Measurements from ENCODE around the gene SUPT20HL2. TPM values are rescaled to one million over a fixed set of nuclear protein-coding genes. Genes with fewer than 3 reads are reported as not detected.

Gene SUPT20HL2
- total and polyA plus RNA-seq, 2 donors (not counting 3 experiments of a cell fraction or from before 2014, with no cell fraction given): not detected

DNA sequence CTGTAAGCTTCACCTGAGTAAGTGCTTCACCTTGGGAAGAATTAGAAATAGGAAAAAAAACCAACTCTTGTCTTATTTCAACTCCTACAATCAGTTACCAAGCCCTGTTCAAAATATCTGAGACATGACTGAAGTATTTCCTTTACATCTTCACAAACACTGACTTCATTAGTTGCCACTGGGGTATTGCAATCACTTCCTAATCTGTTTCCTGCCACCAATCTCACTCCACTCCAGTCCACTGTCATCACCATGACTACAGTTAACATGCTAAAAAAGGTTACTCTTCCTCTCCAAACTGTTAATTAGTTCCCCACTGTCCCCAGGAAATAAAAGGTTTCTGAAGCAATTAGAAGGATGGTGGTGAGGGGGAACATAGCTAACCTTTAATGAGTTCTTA lies 43.2 kb upstream of the SUPT20HL2 start:
- intact Hi-C loops (cut with micrococcal nuclease) (no loop called here), dilution Hi-C loops (cut with MboI; ENCODE audit: extremely low pct_ligation_motif_present, low sequenced_read_pairs) (no loop called here)
- Histone ChIP-seq H3K4me2 (ENCODE audit: insufficient read depth, low read length) (no peak overlapping the region), H3K9ac (replicated peaks; ENCODE audit: extremely low read depth, insufficient read depth, low read length) (no peak overlapping the region), H3K9me1 (replicated peaks; ENCODE audit: control insufficient read depth, extremely low read depth, insufficient read depth, low read length) (no peaks in the 10 kb centered on the region), H3K79me2 (ENCODE audit: control insufficient read depth, insufficient read depth, low read length) (no peaks in the 10 kb centered on the region), H3K9me3 (replicated peaks; ENCODE audit: control insufficient read depth, insufficient read depth, low read length) (no peaks in the 10 kb centered on the region), H2AFZ (ENCODE audit: low read depth, low read length) (peak overlapping the region; percentile 24), H3K4me3 (replicated peaks in 1 of 3; ENCODE audit: insufficient read depth in 1 of 3, low read depth in 1 of 3, low read length in 3 of 3) (no peak overlapping the region), H4K20me1 (replicated peaks; ENCODE audit: control insufficient read depth, extremely low read depth, insufficient read depth, low read length) (no peaks in the 10 kb centered on the region), H3K36me3 (ENCODE audit: control insufficient read depth in 2 of 2, extremely low read depth in 1 of 2, insufficient read depth in 2 of 2, low read length in 2 of 2) (no peaks in the 10 kb centered on the region), H3K27ac (ENCODE audit: insufficient read depth, low read depth, low read length) (peak overlapping the region; percentile 30), H3K4me1 (ENCODE audit: control insufficient read depth, extremely low read depth, insufficient read depth, low read length) (peaks cover 15% of the 10 kb centered on the region), H3K27me3 (ENCODE audit: control insufficient read depth in 2 of 2, insufficient read depth in 2 of 2, low read length in 2 of 2) (no peaks in the 10 kb centered on the region)
- peak; percentile 66 for DNase-seq (ENCODE audit: low read depth, low spot score)
- FAIRE-seq: peak; percentile 97
- ChIA-PET CTCF (interaction anchor here (1.0 to 2.8 kb wide), 3 partner anchors 9 to 63 kb away, joined by 3 to 17 read pairs (median 3); no protein-coding TSS in a partner anchor), POLR2A (interaction anchor here (0.7 kb wide), 1 partner anchor 9 kb away, joined by 4 read pairs; no protein-coding TSS in a partner anchor)
- BruUV-seq (replicated peaks): no TSS peak
- TF ChIP-seq FOS (IDR thresholded peaks at IDR 0.05; ENCODE audit: borderline replicate concordance, insufficient read depth, low read length) (peak; percentile 48), CTCF (IDR thresholded peaks at IDR 0.05; ENCODE audit: extremely low read depth in 1 of 2, insufficient read depth in 1 of 2, low read depth in 1 of 2, low read length in 2 of 2) (no peak), GATA2 (IDR thresholded peaks at IDR 0.05; ENCODE audit: insufficient read depth, insufficient read length, low read depth, low read length) (peak; percentile 63), JUN (IDR thresholded peaks at IDR 0.05; ENCODE audit: borderline replicate concordance, insufficient read depth, insufficient read length, low read depth) (peak; percentile 68)

GRCh38 chrX:24355095-24355494 lies 41.2 kb upstream of the SUPT20HL2 start:
- Histone ChIP-seq H3K9me1 (replicated peaks; ENCODE audit: control insufficient read depth, extremely low read depth, insufficient read depth, low read length) (no peaks in the 10 kb centered on the region), H3K27ac (ENCODE audit: insufficient read depth, low read depth, low read length) (no peak overlapping the region), H3K36me3 (ENCODE audit: control insufficient read depth in 2 of 2, extremely low read depth in 1 of 2, insufficient read depth in 2 of 2, low read length in 2 of 2) (no peaks in the 10 kb centered on the region), H3K4me3 (replicated peaks in 1 of 3; ENCODE audit: insufficient read depth in 1 of 3, low read depth in 1 of 3, low read length in 3 of 3) (no peak overlapping the region), H4K20me1 (replicated peaks; ENCODE audit: control insufficient read depth, extremely low read depth, insufficient read depth, low read length) (no peaks in the 10 kb centered on the region), H3K9me3 (replicated peaks; ENCODE audit: control insufficient read depth, insufficient read depth, low read length) (no peaks in the 10 kb centered on the region), H3K9ac (replicated peaks; ENCODE audit: extremely low read depth, insufficient read depth, low read length) (no peak overlapping the region), H3K79me2 (ENCODE audit: control insufficient read depth, insufficient read depth, low read length) (no peaks in the 10 kb centered on the region), H2AFZ (ENCODE audit: low read depth, low read length) (no peak overlapping the region), H3K4me2 (ENCODE audit: insufficient read depth, low read length) (no peak overlapping the region), H3K4me1 (ENCODE audit: control insufficient read depth, extremely low read depth, insufficient read depth, low read length) (peaks cover 15% of the 10 kb centered on the region), H3K27me3 (ENCODE audit: control insufficient read depth in 2 of 2, insufficient read depth in 2 of 2, low read length in 2 of 2) (no peaks in the 10 kb centered on the region)
- no TSS peak for BruUV-seq (replicated peaks)
- POLR2A ChIA-PET: no interaction called here
- FAIRE-seq (peak; percentile 55), DNase-seq (ENCODE audit: low read depth, low spot score) (no peak)
- dilution Hi-C loops (cut with MboI; ENCODE audit: extremely low pct_ligation_motif_present, low sequenced_read_pairs): no loop called here
- TF ChIP-seq, protein P1, sequence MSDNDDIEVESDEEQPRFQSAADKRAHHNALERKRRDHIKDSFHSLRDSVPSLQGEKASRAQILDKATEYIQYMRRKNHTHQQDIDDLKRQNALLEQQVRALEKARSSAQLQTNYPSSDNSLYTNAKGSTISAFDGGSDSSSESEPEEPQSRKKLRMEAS (IDR thresholded peaks at IDR 0.05; ENCODE audit: insufficient read depth, insufficient read length): no peak
- TF ChIP-seq POLR2AphosphoS5 (IDR thresholded peaks at IDR 0.05; ENCODE audit: insufficient read depth, low read depth, low read length): no peak
- no peak for TF ChIP-seq GATA2 (IDR thresholded peaks at IDR 0.05; ENCODE audit: insufficient read depth, insufficient read length, low read depth, low read length)
- TF ChIP-seq FOS (IDR thresholded peaks at IDR 0.05; ENCODE audit: borderline replicate concordance, insufficient read depth, low read length): peak; percentile 34
- intact Hi-C loops (cut with micrococcal nuclease): no loop called here
- CTCF ChIA-PET: interaction anchor here (1.0 kb wide), 1 partner anchor 17 kb away, joined by 3 read pairs; no protein-coding TSS in a partner anchor
